Tibial nerve (tissue), 4 donors: ENCODE measurements around the gene VPS13D. TPM values are rescaled to one million over a fixed set of nuclear protein-coding genes. Genes with fewer than 3 reads are reported as not detected.
"Not testable (repeated sequence)": the region's sequence is repeated elsewhere in the genome, so short reads cannot be mapped to it uniquely, and the experiment has no call there.

Experiments
- DNase-seq, 2 donors: peaks; one replicate each; pipeline ENCODE4 v3.0.0-alpha.2; 2019; ENCODE audit warnings: low spot score in 2 of 2
- H3K27ac ChIP-seq, 4 donors: fragments of 200-600 bp; sonication (generic) in 3 of 4; one replicate each; pipeline ENCODE4 v1.5.1; 2017 to 2019; ENCODE audit warnings: mild to moderate bottlenecking in 1 of 4
- H3K27me3 ChIP-seq, 2 donors: fragments of 200-600 bp; sonication (generic) in 1 of 2; one replicate each; pipeline versions ENCODE4 v1.5.1 to v1.6.0; 2017 to 2019
- H3K36me3 ChIP-seq, 3 donors: fragments of 200-600 bp; sonication (generic); one replicate each; pipeline ENCODE4 v1.5.1; 2018 to 2019
- H3K4me1 ChIP-seq, 4 donors: fragments of 200-600 bp; sonication (generic) in 3 of 4; one replicate each; pipeline ENCODE4 v1.5.1; 2017 to 2019
- H3K4me3 ChIP-seq, 4 donors: fragments of 200-600 bp; sonication (generic) in 3 of 4; one replicate each; pipeline ENCODE4 v1.5.1; 2017 to 2019; ENCODE audit warnings: mild to moderate bottlenecking in 1 of 4, moderate library complexity in 1 of 4
- H3K9me3 ChIP-seq, 4 donors: fragments of 200-600 bp; sonication (generic) in 3 of 4; one replicate each; pipeline ENCODE4 v1.5.1; 2017 to 2019
- CTCF ChIP-seq, 5 experiments: fragments of 200-600 bp in 3 of 5; fragments of 450-650 bp in 2 of 5; sonication (generic) in 3 of 5; IDR thresholded peaks; one replicate each; pipeline ENCODE4 v1.5.1; 2016 to 2019; ENCODE audit warnings: antibody characterized with exemption in 5 of 5, mild to moderate bottlenecking in 3 of 5, moderate library complexity in 2 of 5
- EP300 ChIP-seq, 2 donors: sonication (generic); formaldehyde crosslinking; IDR thresholded peaks; one replicate each; pipeline ENCODE4 v1.6.1; 2017; ENCODE audit warnings: antibody characterized with exemption in 2 of 2, mild to moderate bottlenecking in 1 of 2
- POLR2A ChIP-seq, 2 donors: fragments of 450-650 bp; IDR thresholded peaks; one replicate each; pipeline ENCODE4 v1.6.1; 2017; ENCODE audit warnings: antibody characterized with exemption in 2 of 2, mild to moderate bottlenecking in 2 of 2, moderate library complexity in 2 of 2
- WGBS, 2 donors: methylation state at CpG; one replicate each; pipeline ENCODE4 v1.1.5; 2018; 5-methylcytosine and 5-hydroxymethylcytosine counted together
- total RNA-seq, 4 donors: library from RNA; depleted of rRNA; stranded (reverse); fragments of >200 nt; gene quantifications; one replicate each; pipeline ENCODE4 v1.1.0, GENCODE V29; 2016

VPS13D gene
- total RNA-seq, 4 donors from 2014 or later, result 99.2 to 132 (median 110) TPM

- Histone ChIP-seq H3K4me3 (no peak overlapping the region), H3K9me3 (peaks cover 0 to 17% (median 0%) of the 10 kb centered on the region in 4 donors), H3K4me1 (peaks cover 0 to 23% (median 13%) of the 10 kb centered on the region in 4 donors), H3K27me3 (no peaks in the 10 kb centered on the region), H3K36me3 (peaks cover 0 to 67% (median 0%) of the 10 kb centered on the region in 3 donors), H3K27ac (no peak overlapping the region)
- TF ChIP-seq POLR2A (IDR thresholded peaks at IDR 0.05) (no peak), CTCF (IDR thresholded peaks at IDR 0.05) (no peak), EP300 (IDR thresholded peaks at IDR 0.05) (no peak)
- WGBS, 2 donors, result 88 to 91% methylated on average over 8 of the region's 8 CpGs
- DNase-seq, result no peak
These were observed 155.1 kb downstream of the VPS13D start for GRCh38 chr1:12384836-12385456.

GRCh38 chr1:12386130-12386529 is 156.3 kb downstream of the VPS13D start:
- no peak overlapping the region for H3K4me3 ChIP-seq
- DNase-seq, result no peak
- peaks cover 0 to 17% (median 0%) of the 10 kb centered on the region in 4 donors for H3K9me3 ChIP-seq
- WGBS, 2 donors, result 94 to 100% methylated on average over 1 of the region's 1 CpG
- no peaks in the 10 kb centered on the region for H3K27me3 ChIP-seq
- H3K4me1 ChIP-seq, result peaks cover 0 to 12% (median 6%) of the 10 kb centered on the region in 4 donors
- H3K36me3 ChIP-seq, result peaks cover 0 to 79% (median 6%) of the 10 kb centered on the region in 3 donors
- H3K27ac ChIP-seq, result no peak overlapping the region
- TF ChIP-seq CTCF (IDR thresholded peaks at IDR 0.05), result no peak
- TF ChIP-seq POLR2A (IDR thresholded peaks at IDR 0.05), result no peak
- no peak for TF ChIP-seq EP300 (IDR thresholded peaks at IDR 0.05)

GRCh38 chr1:12387641-12388040 is 157.8 kb downstream of the VPS13D start:
- Histone ChIP-seq H3K9me3 (peaks cover 0 to 17% (median 0%) of the 10 kb centered on the region in 4 donors), H3K27ac (no peak overlapping the region), H3K36me3 (peaks cover 0 to 83% (median 6%) of the 10 kb centered on the region in 3 donors), H3K4me3 (no peak overlapping the region), H3K4me1 (no peaks in the 10 kb centered on the region), H3K27me3 (no peaks in the 10 kb centered on the region)
- TF ChIP-seq EP300 (IDR thresholded peaks at IDR 0.05), result no peak
- TF ChIP-seq CTCF (IDR thresholded peaks at IDR 0.05), result no peak
- TF ChIP-seq POLR2A (IDR thresholded peaks at IDR 0.05), result no peak
- DNase-seq, result no peak

- WGBS, 2 donors, result 94 to 96% methylated on average over 4 of the region's 4 CpGs
- Histone ChIP-seq H3K9me3 (peaks cover 0 to 17% (median 0%) of the 10 kb centered on the region in 4 donors), H3K36me3 (peaks cover 0 to 75% (median 6%) of the 10 kb centered on the region in 3 donors)
- not testable (repeated sequence) for H3K27ac ChIP-seq, H3K4me3 ChIP-seq, H3K27me3 ChIP-seq, H3K4me1 ChIP-seq, DNase-seq
These were observed 160.5 kb downstream of the VPS13D start for GRCh38 chr1:12390296-12390695.

- peaks cover 0 to 39% (median 8%) of the 10 kb centered on the region in 4 donors for H3K4me1 ChIP-seq
- no peaks in the 10 kb centered on the region for H3K27me3 ChIP-seq
- TF ChIP-seq CTCF (IDR thresholded peaks at IDR 0.05) (no peak), EP300 (IDR thresholded peaks at IDR 0.05) (no peak), POLR2A (IDR thresholded peaks at IDR 0.05) (no peak)
- 36 to 40% methylated on average over 7 of the region's 7 CpGs for WGBS, 2 donors
- no peak for DNase-seq
- no peak overlapping the region for H3K4me3 ChIP-seq
- no peaks in the 10 kb centered on the region for H3K9me3 ChIP-seq
- peaks cover 0 to 24% (median 0%) of the 10 kb centered on the region in 3 donors for H3K36me3 ChIP-seq
- H3K27ac ChIP-seq, result peak overlapping the region in 2 of 4 donors; percentile 40 to 41
These were observed 167.9 kb downstream of the VPS13D start for GRCh38 chr1:12397462-12398450.
